Progenitor cell of endocrine pancreas (in vitro differentiated cells): ENCODE data around the gene HMGXB3. TPM values are rescaled to one million over a fixed set of nuclear protein-coding genes. Genes with fewer than 3 reads are reported as not detected.
A peak's percentile ranks its signal among the peaks of the same experiment; 100 is the strongest.
"Not testable (repeated sequence)": the region's sequence is repeated elsewhere in the genome, so short reads cannot be mapped to it uniquely, and the experiment has no call there.

ENCODE experiments used
- DNase-seq: peaks from one replicate; pipeline ENCODE4 v3.0.0; 2021; ENCODE audit warnings: low spot score; ENCODE audit not compliant: unreplicated experiment
- H3K27ac Mint-ChIP-seq: 2 replicates; pipeline ENCODE4 v1.8.0; 2021; ENCODE audit warnings: mild to moderate bottlenecking, moderate library complexity, mixed read lengths
- H3K27me3 Mint-ChIP-seq: 2 replicates; pipeline ENCODE4 v1.8.0; 2021; ENCODE audit warnings: mixed read lengths
- H3K36me3 Mint-ChIP-seq: 2 replicates; pipeline ENCODE4 v1.8.0; 2022; ENCODE audit warnings: mixed read lengths; ENCODE audit not compliant: insufficient read depth
- H3K4me1 Mint-ChIP-seq: 2 replicates; pipeline ENCODE4 v1.8.0; 2021; ENCODE audit warnings: low read depth, mixed read lengths
- H3K4me3 Mint-ChIP-seq: 2 replicates; pipeline ENCODE4 v1.8.0; 2021; ENCODE audit warnings: low read depth, mild to moderate bottlenecking, moderate library complexity, mixed read lengths
- H3K9me3 Mint-ChIP-seq: 2 replicates; pipeline ENCODE4 v1.8.0; 2021; ENCODE audit warnings: low read depth, mixed read lengths
- total RNA-seq: library from RNA; stranded (reverse); gene quantifications from 2 replicates; pipeline ENCODE4 v1.2.1, GENCODE V29; 2021
- TF ChIP-seq, protein P1 (sequence below): fragments of 200-600 bp; sonication (generic); IDR thresholded peaks from one replicate; pipeline ENCODE4 v1.5.0; 2021; ENCODE audit warnings: antibody characterized with exemption, mild to moderate bottlenecking; ENCODE audit not compliant: unreplicated experiment

HMGXB3 gene
- total RNA-seq, 1 donor from 2014 or later: 39.9 TPM

DNA sequence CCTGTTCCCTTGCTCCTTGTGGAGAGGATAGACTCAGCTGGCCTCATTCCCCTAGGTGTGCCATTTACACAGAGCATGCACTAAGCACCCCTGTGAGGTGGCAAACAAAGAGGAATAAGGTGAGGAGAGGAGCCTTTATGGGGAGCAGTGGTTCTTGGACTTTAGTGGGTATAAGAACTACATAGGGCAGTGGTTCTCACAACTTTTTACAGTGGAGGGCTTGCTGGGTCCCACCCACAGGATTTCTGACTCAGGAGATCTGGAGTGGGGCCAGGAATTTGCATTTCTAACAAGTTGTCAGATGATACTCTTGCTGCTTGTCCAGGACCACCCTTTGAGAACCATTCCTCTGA is 43.8 kb downstream of the HMGXB3 start:
- DNase-seq: no peak
- no peaks in the 10 kb centered on the region for H3K4me1 Mint-ChIP-seq
- H3K27ac Mint-ChIP-seq: no peak overlapping the region
- H3K27me3 Mint-ChIP-seq: no peaks in the 10 kb centered on the region
- TF ChIP-seq, protein P1, sequence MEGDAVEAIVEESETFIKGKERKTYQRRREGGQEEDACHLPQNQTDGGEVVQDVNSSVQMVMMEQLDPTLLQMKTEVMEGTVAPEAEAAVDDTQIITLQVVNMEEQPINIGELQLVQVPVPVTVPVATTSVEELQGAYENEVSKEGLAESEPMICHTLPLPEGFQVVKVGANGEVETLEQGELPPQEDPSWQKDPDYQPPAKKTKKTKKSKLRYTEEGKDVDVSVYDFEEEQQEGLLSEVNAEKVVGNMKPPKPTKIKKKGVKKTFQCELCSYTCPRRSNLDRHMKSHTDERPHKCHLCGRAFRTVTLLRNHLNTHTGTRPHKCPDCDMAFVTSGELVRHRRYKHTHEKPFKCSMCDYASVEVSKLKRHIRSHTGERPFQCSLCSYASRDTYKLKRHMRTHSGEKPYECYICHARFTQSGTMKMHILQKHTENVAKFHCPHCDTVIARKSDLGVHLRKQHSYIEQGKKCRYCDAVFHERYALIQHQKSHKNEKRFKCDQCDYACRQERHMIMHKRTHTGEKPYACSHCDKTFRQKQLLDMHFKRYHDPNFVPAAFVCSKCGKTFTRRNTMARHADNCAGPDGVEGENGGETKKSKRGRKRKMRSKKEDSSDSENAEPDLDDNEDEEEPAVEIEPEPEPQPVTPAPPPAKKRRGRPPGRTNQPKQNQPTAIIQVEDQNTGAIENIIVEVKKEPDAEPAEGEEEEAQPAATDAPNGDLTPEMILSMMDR: no peak
- H3K4me3 Mint-ChIP-seq: no peak overlapping the region
- H3K36me3 Mint-ChIP-seq: peaks cover 19% of the 10 kb centered on the region
- H3K9me3 Mint-ChIP-seq: no peaks in the 10 kb centered on the region

DNA sequence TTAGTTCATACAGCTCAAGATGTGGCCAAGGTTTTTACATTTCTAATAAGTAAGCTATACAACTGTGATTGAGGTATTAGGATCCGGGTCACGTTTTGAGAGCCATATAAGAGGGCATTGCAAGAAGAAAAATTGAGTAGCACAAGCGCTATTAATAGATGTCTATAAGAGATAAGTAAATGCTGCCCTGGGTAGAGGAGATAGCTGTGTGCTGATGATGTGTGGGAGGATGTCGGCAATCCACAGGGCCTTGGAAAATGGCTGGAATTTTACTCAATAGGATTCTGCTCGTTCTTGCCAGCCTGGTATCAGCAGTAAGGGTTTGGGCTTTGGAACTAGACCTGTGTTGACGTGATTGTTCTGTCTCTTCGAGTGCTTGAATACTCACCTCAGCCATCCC is 44.2 kb downstream of the HMGXB3 start:
- H3K27me3 Mint-ChIP-seq: no peaks in the 10 kb centered on the region

DNA sequence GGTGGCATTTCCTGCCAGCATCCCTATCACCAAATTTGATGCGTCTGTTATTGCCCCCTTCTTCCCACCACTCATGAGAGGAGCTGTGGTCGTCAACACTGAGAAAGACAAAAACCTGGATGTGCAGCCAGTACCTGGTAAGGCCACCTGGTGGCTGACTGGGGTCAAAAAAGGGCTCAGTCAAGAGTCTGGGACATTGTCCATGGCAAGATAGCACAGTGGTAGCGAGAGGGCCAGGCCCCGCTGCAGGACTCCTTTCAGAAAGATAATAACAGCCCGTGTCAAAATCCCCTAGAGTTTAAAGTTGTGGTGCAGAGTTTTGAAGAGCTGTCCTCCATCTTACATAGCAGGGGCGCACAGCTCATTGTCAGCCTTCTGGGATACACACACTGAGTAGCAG is 45.0 kb downstream of the HMGXB3 start:
- H3K27ac Mint-ChIP-seq: peak overlapping the region; percentile 13
- no peaks in the 10 kb centered on the region for H3K9me3 Mint-ChIP-seq
- H3K4me1 Mint-ChIP-seq: no peaks in the 10 kb centered on the region
- H3K4me3 Mint-ChIP-seq: no peak overlapping the region
- no peak for DNase-seq
- TF ChIP-seq, protein P1: peak; percentile 39
- no peaks in the 10 kb centered on the region for H3K27me3 Mint-ChIP-seq
- H3K36me3 Mint-ChIP-seq: peaks cover 25% of the 10 kb centered on the region

More for the DNA sequence above, 44.2 kb downstream of the HMGXB3 start:
- Mint-ChIP-seq H3K4me3 (no peak overlapping the region), H3K36me3 (peaks cover 23% of the 10 kb centered on the region), H3K27ac (no peak overlapping the region), H3K4me1 (no peaks in the 10 kb centered on the region), H3K9me3 (no peaks in the 10 kb centered on the region)
- DNase-seq: no peak
- TF ChIP-seq, protein P1: no peak

DNA sequence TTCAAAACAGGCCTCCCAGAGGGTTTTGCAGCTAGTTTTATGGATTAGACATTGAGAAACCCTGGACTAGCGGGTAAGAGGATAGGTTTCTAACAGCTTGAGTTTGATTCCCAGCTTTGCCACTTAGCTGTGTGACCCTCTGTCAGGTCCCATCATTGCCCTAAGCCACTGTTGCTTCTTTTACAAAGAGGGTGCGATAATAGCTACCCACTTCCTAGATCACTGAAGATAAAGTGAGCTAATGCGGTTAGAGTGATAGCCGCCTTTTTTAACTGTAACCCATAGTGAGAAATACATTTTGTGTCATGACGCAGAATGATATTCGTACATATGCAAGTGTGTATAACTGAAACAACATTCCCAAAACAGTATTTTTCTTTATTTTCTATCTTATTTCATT is 45.5 kb downstream of the HMGXB3 start:
- no peaks in the 10 kb centered on the region for H3K4me1 Mint-ChIP-seq
- no peaks in the 10 kb centered on the region for H3K9me3 Mint-ChIP-seq
- DNase-seq: no peak
- H3K27me3 Mint-ChIP-seq: no peaks in the 10 kb centered on the region
- TF ChIP-seq, protein P1: no peak
- peaks cover 25% of the 10 kb centered on the region for H3K36me3 Mint-ChIP-seq
- H3K27ac Mint-ChIP-seq: no peak overlapping the region
- H3K4me3 Mint-ChIP-seq: no peak overlapping the region

DNA sequence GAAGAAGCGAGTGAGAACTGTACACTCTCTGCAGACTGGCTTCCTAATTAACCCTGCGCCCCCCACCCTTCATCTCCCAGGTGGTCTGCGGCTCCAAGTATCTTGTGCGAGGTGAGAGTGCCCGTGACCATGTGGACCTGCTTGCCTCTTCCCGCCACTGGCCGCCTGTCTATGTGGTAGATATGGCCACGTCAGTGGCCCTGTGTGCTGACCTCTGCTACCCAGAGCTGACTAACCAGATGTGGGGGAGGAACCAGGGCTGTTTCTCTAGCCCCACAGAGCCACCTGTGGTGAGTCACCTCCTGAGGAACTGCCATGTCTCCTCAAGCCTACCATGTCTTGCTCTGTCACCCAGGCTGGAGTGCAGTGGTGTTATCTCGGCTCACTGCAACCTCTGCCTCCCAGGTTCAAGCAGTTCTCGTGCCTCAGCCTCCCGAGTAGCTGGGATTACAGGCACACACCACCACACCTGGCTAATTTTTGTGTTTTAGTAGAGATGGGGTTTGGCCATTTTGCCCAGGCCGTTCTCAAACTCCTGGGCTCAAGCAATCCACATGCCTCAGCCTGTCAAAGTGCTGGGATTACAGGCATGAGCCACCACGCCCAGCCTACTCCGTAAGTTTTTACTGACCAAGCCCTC is 49.8 kb downstream of the HMGXB3 start:
- not testable (repeated sequence) for DNase-seq, H3K9me3 Mint-ChIP-seq, H3K4me3 Mint-ChIP-seq, H3K4me1 Mint-ChIP-seq, H3K27me3 Mint-ChIP-seq, H3K27ac Mint-ChIP-seq
- peaks cover 13% of the 10 kb centered on the region for H3K36me3 Mint-ChIP-seq

DNA sequence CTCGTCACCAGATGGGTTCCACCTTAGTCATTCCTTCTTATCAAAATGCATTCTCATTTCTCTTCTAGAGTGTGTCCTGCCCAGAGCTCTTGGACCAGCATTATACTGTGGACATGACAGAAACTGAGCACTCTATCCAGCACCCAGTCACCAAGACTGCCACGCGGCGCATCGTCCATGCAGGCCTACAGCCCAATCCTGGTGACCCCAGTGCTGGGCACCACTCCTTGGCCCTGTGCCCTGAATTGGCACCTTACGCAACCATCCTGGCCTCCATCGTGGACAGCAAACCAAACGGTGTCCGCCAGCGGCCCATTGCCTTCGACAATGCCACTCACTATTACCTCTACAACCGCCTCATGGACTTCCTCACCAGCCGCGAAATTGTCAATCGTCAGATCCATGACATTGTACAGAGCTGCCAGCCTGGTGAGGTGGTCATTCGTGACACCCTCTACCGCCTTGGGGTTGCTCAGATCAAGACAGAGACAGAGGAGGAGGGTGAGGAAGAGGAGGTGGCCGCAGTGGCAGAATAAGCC is 51.2 kb downstream of the HMGXB3 start:
- no peaks in the 10 kb centered on the region for H3K4me1 Mint-ChIP-seq
- peaks cover 7% of the 10 kb centered on the region for H3K36me3 Mint-ChIP-seq
- H3K27ac Mint-ChIP-seq: no peak overlapping the region
- DNase-seq: no peak
- TF ChIP-seq, protein P1: no peak
- H3K9me3 Mint-ChIP-seq: no peaks in the 10 kb centered on the region
- no peak overlapping the region for H3K4me3 Mint-ChIP-seq
- no peaks in the 10 kb centered on the region for H3K27me3 Mint-ChIP-seq
